Hematopoietic multipotent progenitor cell treated with erythropoietin and hydrocortisone succinate and interleukin-3 and kit ligand, for 4 days (in vitro differentiated cells): Measurements from ENCODE around the gene USP14.
A peak's percentile ranks its signal among the peaks of the same experiment; 100 is the strongest.

Experiments used
- DNase-seq: peaks from one replicate; pipeline ENCODE4 v3.0.0-alpha.2; 2015

Gene USP14

DNA sequence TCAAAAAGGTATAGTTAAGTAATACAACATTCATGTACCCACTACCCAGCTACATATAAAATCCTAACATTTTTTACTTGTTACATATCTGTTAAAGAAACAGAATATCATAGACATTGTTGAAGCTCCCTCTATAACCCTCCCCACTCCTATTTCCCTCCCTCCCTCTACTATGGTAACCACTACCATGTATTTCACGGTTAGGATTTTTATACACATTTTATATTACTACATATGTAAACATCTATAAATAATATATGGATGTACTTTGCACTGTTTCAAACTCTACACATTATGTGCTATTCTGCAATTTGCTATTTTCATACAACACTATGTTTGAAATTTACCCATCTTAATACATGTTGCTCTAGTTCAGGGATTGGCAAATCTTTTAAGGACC is 73.2 kb downstream of the USP14 start:
- no peak for DNase-seq

DNA sequence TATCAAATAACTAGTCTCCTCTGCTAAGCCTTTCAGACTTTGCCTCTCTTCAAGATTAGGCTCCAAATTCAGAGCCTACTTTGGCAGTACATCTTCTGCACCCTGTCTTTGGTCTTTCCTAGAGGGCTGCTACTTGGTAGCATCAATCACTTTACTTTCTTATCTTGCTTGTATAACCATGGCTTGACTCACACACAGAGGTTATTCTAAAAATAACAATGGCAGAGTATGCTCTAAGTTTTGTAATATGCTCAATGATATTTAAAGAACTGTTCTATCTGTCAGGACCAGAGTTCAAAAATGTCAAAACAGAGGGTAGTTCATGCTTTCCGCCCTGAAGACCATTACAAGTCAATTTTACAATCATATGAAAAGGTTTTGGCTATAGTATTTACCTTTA is 81.8 kb downstream of the USP14 start:
- no peak for DNase-seq

DNA sequence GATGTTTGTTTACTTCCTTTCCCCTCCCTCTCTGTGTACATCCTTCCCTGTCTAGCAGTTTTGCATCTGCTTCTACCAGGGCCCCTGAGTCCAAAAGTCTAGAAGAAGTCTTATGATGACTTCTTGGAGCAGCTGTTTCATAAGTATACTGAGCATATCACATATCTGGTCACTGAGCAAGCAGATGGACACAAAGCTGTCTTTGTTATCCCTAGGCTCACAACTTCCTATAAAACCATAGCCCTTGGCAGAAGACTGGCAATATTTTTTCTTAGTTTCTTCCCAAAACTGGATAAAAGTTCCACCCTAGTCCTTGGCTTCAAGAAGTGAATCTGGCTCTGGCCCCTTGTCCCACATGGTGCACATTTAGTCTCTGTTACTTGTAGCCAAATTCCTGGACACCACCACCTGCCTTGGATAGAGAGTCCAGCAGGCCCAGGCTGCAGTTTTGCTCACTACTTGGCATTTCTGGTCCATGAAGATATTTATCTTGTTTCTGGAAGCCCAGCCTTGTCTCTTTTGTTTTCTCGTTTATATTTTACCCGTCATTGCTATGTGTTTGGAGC is 87.0 kb downstream of the USP14 start:
- no peak for DNase-seq

DNA sequence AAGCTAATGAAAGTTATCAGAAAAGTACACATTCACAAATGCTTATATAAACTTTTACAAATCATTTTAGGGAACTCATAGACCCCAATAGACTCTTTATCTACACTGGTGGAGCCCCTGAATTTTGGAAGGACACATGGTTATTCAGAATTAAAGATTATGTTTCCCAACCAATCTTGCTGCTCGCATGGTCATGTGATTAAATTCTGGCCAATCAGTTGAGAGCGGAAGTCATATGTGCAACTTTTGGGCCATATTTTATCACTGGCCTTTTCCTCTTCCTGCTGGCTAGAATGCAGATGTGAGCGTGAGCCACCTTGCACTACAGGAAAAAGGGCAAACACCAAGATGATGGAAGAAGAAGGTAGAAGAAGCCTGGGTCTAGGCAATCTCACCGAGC is 89.7 kb downstream of the USP14 start:
- no peak for DNase-seq

DNA sequence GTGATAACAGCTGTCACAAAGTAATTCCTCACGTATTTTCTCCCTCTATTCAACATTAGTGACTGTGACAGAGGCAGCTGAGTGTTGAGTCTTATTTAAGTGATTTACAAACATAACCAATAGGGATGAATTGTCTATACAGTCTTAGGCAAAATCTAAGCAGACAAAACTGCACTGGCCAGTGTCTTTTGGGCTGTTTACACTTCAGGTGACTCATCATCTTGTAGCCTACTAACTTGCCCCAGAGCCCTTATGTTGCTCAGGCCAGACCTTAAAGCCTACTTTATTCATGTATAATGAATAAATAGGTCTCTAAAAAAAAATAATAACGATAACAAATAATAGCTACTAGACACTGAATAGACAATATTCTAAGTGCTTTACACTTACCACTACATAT is 92.3 kb downstream of the USP14 start:
- no peak for DNase-seq

DNA sequence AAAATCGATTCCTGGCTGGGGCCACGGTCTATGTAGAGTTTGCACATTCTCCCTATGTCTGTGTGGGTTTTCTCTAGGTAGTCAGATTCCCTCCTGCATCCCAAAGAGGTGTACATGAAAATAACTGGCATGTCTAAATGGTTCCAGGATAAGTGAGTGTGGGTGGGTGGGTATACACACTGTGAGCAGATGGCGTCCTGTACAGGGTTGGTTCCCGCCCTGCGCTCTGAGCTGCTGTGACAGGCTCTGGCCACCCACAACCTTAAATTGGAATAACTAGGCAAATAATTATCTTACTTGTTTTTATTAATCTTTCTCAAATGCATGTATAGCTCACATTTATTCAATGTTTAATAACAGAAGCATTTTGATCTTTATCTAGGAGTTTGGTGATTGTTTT is 93.2 kb downstream of the USP14 start:
- DNase-seq, result no peak

DNA sequence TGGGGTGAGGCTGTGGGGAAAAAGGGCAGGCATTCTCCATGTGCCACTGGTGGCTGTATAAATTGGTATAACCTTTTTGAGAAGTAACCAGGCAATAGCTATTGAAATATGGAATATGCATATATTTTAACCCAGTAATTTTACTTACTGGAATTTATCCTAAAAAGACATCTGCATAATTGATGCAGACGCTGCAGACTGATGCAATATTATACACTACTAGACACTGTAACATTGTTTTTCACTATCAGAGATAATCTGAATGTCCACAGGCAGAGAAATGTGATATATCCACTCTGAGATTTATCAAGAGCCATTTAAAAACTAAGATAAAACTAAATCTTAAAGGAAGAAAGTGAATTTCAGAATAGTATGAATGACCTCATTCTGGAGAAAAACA is 94.8 kb downstream of the USP14 start:
- no peak for DNase-seq

DNA sequence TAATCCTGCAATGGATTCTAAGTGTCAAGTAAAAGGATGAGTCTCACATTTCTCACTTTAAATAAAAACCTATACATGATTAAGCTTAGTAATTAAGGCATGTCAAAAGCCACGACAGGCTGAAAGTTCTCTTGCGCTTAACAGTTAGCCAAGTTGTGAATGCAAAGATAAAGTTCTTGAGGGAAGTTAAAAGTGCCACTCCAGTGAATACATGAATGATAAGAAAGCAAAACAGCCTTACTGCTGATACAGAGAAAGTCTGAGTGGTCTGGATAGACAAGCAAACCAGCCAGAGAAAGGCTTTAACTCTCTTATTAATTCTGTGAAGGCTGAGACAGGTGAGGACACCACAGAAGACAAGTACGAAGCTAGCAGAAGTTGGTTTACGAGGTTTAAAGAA is 96.8 kb downstream of the USP14 start:
- peak; percentile 64 for DNase-seq

DNA sequence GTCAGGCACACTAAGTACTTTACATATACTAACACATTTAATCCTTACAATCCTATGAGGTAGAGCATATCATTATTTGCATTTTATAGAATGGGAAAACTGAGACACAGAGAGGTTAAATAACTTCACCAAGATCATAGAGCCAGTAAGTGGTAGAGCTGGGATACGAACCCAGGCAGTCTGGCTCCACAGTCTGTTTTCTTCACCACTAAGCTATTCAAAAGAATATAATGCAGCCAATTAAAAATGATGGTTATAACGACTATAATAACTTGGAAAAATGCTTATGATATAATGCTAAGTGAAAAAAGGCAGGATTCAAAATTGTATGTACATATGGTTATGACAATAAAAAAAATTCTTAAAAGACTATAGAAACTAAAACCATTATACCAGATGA is 102.2 kb downstream of the USP14 start:
- no peak for DNase-seq

DNA sequence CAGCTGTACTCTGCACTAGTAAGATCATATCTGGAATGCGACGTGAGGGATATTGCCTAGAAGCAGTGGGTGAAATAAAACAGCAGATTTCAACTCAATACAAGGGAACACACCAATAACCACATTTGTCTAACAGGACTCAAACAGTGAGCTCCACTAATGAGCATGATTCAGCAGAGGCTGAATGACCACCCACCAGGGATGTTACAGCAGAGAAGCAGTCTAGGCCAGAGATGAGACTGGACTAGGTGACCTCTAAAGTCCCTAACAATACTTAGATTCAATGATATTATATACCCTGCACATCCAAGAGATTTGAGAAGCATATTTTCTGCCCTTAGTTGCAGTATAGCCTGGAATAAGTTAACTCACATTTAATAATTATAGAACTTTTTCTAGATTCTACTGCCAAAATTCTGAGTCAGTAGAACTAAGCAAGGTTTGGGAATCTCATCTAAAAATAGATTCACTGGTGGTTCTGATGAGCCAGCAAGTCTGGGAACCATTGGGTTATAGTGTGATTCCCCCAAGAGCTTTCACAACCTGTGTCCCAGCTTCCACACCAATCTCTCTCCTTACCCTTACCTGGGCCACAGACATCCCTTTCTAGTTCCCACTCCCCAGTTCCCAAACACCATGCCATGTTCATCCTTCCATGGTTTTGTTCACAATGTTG is 103.2 kb downstream of the USP14 start:
- no peak for DNase-seq
